Left ventricle myocardium inferior (tissue), 1 donor: ENCODE results near the gene ABLIM2. TPM values are rescaled to one million over a fixed set of nuclear protein-coding genes. Genes with fewer than 3 reads are reported as not detected.

ENCODE experiments used
- DNase-seq: peaks from one replicate; pipeline ENCODE4 v3.0.0-alpha.2; 2020
- H3K27ac ChIP-seq: fragments of 200-600 bp; replicated peaks from 2 replicates; pipeline ENCODE4 v1.8.0; 2021
- H3K27me3 ChIP-seq: fragments of 200-600 bp; 2 replicates; pipeline ENCODE4 v1.8.0; 2021; ENCODE audit warnings: low read depth
- H3K36me3 ChIP-seq: fragments of 200-600 bp; 2 replicates; pipeline ENCODE4 v1.8.0; 2021
- H3K4me1 ChIP-seq: fragments of 200-600 bp; 2 replicates; pipeline ENCODE4 v1.8.0; 2021
- H3K4me3 ChIP-seq: fragments of 200-600 bp; 2 replicates; pipeline ENCODE4 v1.8.0; 2021; ENCODE audit warnings: mild to moderate bottlenecking, moderate library complexity
- H3K9me3 ChIP-seq: fragments of 200-600 bp; replicated peaks from 2 replicates; pipeline ENCODE4 v1.8.0; 2021
- CTCF ChIP-seq: fragments of 200-600 bp; IDR thresholded peaks from 2 replicates; pipeline ENCODE4 v1.8.0; 2021; ENCODE audit warnings: antibody characterized with exemption, mild to moderate bottlenecking, borderline replicate concordance
- intact Hi-C: fragments of 100-400 bp; cut with micrococcal nuclease; formaldehyde crosslinking; loops from one replicate; pipeline ENCODE4 v1.11.0; 2022
- total RNA-seq: library from RNA; stranded (reverse); fragmentation: NEBNext Ultra II Directional; extraction: Animal tissue kit (Norgen Biotek cat#: 25700); gene quantifications from one replicate; pipeline ENCODE4 v1.2.1, GENCODE V29; 2021
- donor health status: DM: no; HTN: yes; CAD: no; lungs with severe emphysema.

ABLIM2 gene
- total RNA-seq, 1 donor from 2014 or later, result 43.5 TPM

DNA sequence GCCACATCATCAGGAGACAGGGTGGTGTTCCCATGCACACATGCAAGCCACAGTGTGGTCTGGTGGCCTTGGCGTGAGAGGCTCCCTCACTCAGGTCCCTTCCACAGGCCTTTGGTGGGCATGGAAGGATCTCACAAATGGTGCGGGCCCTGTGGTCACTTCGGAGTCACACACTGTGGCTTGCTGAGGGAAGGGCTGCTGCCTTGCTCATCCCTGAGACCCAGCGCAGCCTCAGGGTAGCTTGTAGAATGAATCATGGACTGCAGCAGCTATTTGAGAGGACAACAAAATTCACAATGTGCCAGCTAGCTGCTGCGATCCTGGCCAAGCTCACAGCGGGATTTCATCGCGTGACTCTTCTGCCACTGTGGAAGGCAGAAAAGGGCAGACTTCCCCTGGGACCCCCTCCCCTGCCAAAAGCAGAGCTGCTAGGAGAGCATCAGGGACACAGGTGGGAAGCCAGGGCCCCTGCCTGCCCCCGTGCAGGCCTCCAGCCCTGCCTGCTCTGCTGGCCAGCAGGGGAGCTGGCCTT, 106.4 kb downstream of the ABLIM2 start:
- DNase-seq, result no peak
- peaks cover 29% of the 10 kb centered on the region for H3K4me1 ChIP-seq
- no peak overlapping the region for H3K4me3 ChIP-seq
- H3K9me3 ChIP-seq, result peaks cover 16% of the 10 kb centered on the region
- H3K27ac ChIP-seq, result no peak overlapping the region
- H3K36me3 ChIP-seq, result peaks cover 4% of the 10 kb centered on the region
- TF ChIP-seq CTCF, result no peak
- intact Hi-C loops, result no loop called here
- H3K27me3 ChIP-seq, result no peaks in the 10 kb centered on the region

DNA sequence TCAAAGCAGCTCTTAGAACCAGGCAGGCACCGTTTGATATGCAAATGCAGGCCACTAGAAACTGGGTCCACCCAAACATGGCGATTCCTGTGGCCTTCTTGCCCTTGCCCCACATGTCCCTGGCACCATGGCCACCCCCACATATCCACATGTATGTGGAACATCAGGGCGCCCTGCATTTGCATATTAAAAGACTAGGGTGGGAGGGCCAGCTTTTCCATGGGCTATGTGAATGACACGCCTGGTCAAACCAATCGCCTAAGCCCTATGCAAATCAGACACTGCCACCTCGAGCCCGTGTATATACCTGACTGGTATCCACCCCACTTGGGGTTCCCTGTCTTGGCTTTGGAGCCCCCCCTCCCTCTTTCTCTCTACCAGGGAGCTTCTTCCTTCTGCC, 107.0 kb downstream of the ABLIM2 start:
- Histone ChIP-seq H3K36me3 (peaks cover 4% of the 10 kb centered on the region), H3K4me1 (peaks cover 29% of the 10 kb centered on the region), H3K4me3 (no peak overlapping the region), H3K27me3 (no peaks in the 10 kb centered on the region), H3K9me3 (peaks cover 16% of the 10 kb centered on the region), H3K27ac (peak overlapping the region; percentile 87)
- TF ChIP-seq CTCF, result no peak
- intact Hi-C loops, result no loop called here
- no peak for DNase-seq

DNA sequence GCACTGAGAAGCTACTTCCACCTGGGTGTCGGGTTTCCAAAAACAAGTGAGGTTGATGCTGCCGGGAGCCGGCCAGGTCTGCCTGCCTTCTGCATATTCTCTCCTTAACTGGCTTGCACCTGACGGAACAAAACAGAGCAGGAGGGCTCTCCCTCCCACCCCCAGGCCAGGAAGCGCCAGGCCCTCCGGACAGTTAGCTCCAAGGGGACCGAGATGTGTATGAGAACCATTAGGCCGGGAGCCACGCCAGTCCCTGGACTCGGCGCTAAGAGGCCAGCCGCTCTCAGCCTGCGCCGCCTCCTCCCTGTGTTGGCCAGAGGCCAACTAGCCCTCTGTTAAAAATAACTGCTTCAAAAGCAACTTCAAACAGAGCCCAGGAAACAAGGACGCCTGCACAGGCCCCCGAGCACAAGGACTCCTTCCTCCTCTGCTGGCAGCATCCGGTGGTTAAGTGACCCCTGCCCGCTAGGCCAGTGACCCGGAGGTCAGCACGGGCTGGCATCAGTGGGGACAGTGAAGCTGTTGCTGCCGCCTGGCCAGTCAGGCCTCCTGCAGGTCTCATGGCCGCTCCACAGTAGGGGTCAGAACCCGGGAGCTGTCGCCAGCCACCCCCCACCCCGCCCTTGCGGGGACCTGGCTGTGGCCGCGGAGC, 107.9 kb downstream of the ABLIM2 start:
- peaks cover 4% of the 10 kb centered on the region for H3K36me3 ChIP-seq
- peak; percentile 86 for DNase-seq
- peaks cover 14% of the 10 kb centered on the region for H3K9me3 ChIP-seq
- peak overlapping the region; percentile 47 for H3K4me3 ChIP-seq
- intact Hi-C loops, result no loop called here
- H3K27me3 ChIP-seq, result no peaks in the 10 kb centered on the region
- H3K27ac ChIP-seq, result peak overlapping the region; percentile 87
- peaks cover 29% of the 10 kb centered on the region for H3K4me1 ChIP-seq
- TF ChIP-seq CTCF, result no peak

- intact Hi-C loops, result no loop called here
- H3K4me1 ChIP-seq, result peaks cover 29% of the 10 kb centered on the region
- TF ChIP-seq CTCF, result no peak
- peak overlapping the region; percentile 87 for H3K27ac ChIP-seq
- H3K4me3 ChIP-seq, result no peak overlapping the region
- no peak for DNase-seq
- peaks cover 4% of the 10 kb centered on the region for H3K36me3 ChIP-seq
- peaks cover 9% of the 10 kb centered on the region for H3K9me3 ChIP-seq
- no peaks in the 10 kb centered on the region for H3K27me3 ChIP-seq
Measured at GRCh38 chr4:8050180-8050554, 108.4 kb downstream of the ABLIM2 start.

- H3K27me3 ChIP-seq, result no peaks in the 10 kb centered on the region
- peaks cover 25% of the 10 kb centered on the region for H3K4me1 ChIP-seq
- H3K4me3 ChIP-seq, result no peak overlapping the region
- no peak for TF ChIP-seq CTCF
- no peaks in the 10 kb centered on the region for H3K36me3 ChIP-seq
- intact Hi-C loops, result no loop called here
- DNase-seq, result no peak
- H3K27ac ChIP-seq, result no peak overlapping the region
- no peaks in the 10 kb centered on the region for H3K9me3 ChIP-seq
Measured at GRCh38 chr4:8048856-8049676, 109.5 kb downstream of the ABLIM2 start.
